ENCODE measurements around the gene CUL7.

- TF ChIP-seq POLR2AphosphoS5 (IDR thresholded peaks at IDR 0.05; ENCODE audit: borderline replicate concordance, low read depth, low read length), result no peak
- TF ChIP-seq EZH2 (IDR thresholded peaks at IDR 0.05), result no peak
- TF ChIP-seq FOXP2 (optimal IDR thresholded peaks at IDR 0.05; ENCODE audit: control extremely low read depth, extremely low read length, insufficient read depth), result no peak
Observed at GRCh38 chr6:43036712-43037111, 16.9 kb downstream of the CUL7 start.
